SJSA1 (cell line): Measurements from ENCODE around the gene RPL18. TPM values are rescaled to one million over a fixed set of nuclear protein-coding genes. Genes with fewer than 3 reads are reported as not detected.

Experiments used
- DNase-seq, 2 experiments: peaks; one replicate each; pipeline ENCODE4 v3.0.0-alpha.2; 2015 to 2020; ENCODE audit warnings: low spot score in 2 of 2, low read depth in 1 of 2
- H3K27ac ChIP-seq: fragments of 250-450 bp; sonication (Bioruptor Pico); 2 replicates; pipeline ENCODE4 v1.5.1; 2020; ENCODE audit warnings: mild to moderate bottlenecking, moderate library complexity
- H3K27me3 ChIP-seq: fragments of 250-450 bp; sonication (Bioruptor Pico); replicated peaks from 2 replicates; pipeline ENCODE4 v1.5.1; 2020; ENCODE audit warnings: mild to moderate bottlenecking, moderate library complexity
- H3K36me3 ChIP-seq: fragments of 250-450 bp; sonication (Bioruptor Pico); 2 replicates; pipeline ENCODE4 v1.5.1; 2020; ENCODE audit warnings: mild to moderate bottlenecking
- H3K4me1 ChIP-seq: fragments of 250-450 bp; sonication (Bioruptor Pico); replicated peaks from 2 replicates; pipeline ENCODE4 v1.6.1; 2021; ENCODE audit warnings: mild to moderate bottlenecking
- H3K4me3 ChIP-seq: fragments of 250-450 bp; sonication (Bioruptor Pico); 2 replicates; pipeline ENCODE4 v1.5.1; 2020; ENCODE audit warnings: mild to moderate bottlenecking
- H3K9me3 ChIP-seq: fragments of 250-450 bp; sonication (Bioruptor Pico); replicated peaks from 2 replicates; pipeline ENCODE4 v1.5.1; 2020; ENCODE audit warnings: mild to moderate bottlenecking
- total RNA-seq: library from RNA; depleted of rRNA; stranded (reverse); fragments of >200 nt; shearing (Covaris generic); gene quantifications from 2 replicates; pipeline ENCODE4 v1.2.3, GENCODE V29; 2014

Gene RPL18
- total RNA-seq, 1 experiment from 2014 or later: 1,668 TPM

DNA sequence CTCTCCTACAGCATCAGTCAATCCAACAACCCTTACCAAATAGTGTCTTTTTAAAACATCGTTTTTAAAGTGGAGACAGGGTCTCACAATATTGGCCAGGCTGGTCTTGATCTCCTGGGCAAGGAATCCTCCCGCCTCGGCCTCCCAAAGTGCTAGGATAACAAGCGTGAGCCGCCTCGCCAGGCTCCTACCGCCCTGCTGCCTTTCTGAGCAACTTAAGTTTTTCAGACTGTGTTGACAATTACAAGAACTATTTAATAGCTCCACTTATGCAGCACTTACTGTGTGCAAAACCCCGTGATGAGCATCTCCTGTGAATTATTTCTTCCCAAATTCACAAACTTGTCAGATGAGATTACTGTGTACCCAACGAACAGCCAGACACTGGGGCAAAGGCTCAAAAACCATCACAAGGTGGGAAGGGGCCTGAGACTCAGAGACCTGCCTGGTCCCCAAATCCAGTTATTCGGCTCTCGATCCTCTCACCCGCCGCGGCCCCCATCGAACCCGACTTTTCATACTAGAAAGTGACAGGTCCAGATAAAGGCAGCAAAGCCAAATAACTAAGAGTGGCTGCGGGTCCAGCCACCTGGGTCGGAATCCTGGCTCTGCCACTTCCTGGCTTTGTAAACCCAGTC is 581 bp downstream of the RPL18 start:
- Histone ChIP-seq H3K4me3 (peak overlapping the region; percentile 67), H3K36me3 (peaks cover 53% of the 10 kb centered on the region), H3K27me3 (no peaks in the 10 kb centered on the region; the same call in 1 of the 2 replicates), H3K9me3 (no peaks in the 10 kb centered on the region), H3K4me1 (peaks cover 20% of the 10 kb centered on the region), H3K27ac (peak overlapping the region; percentile 72)
- DNase-seq: peak in 1 of 2 experiments; percentile 22

DNA sequence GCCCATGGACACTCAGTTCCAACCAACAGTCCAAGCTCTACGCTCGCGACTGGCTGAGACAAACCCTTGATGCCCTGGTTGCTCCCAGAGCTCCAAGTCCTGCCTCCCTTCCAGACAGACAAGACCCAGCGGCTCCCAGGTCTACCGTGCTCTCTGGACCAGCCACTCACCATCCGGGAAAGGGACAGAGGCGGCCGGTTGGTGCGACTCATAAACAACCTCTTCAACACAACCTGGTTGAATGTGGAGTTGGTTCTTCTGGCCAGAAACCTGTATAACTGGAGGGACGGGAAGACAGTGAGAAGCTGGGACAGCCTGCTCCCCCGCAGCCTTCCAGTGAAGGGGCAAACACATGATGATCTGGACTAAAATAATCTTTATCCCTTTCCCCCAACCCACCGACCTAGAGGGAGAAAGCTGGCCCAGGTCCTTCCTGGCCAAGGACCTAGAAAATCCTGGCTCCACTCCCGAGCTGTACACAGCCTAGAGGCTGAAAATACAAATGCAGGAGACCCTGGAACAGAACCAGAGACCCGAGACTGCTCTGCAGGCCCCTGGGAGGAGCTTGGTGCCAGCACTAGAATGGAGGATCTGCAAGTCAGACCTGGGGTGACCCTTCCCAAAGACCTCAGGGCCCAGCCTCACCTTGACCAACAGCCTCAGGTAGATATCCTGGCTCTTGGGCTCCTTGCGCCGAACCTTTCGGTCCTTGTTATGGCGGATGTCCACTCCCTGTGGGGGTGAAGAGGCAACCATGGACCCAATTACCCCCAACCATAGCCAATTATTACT is 1.6 kb downstream of the RPL18 start:
- Histone ChIP-seq H3K27ac (no peak overlapping the region), H3K4me1 (peaks cover 18% of the 10 kb centered on the region)

GRCh38 chr19:48616491-48617056 is 2.4 kb downstream of the RPL18 start:
- no peaks in the 10 kb centered on the region; the same call in 1 of the 2 replicates for H3K27me3 ChIP-seq
- H3K4me1 ChIP-seq: peaks cover 18% of the 10 kb centered on the region
- no peak overlapping the region for H3K4me3 ChIP-seq
- DNase-seq: no peak
- no peak overlapping the region for H3K27ac ChIP-seq
- no peaks in the 10 kb centered on the region for H3K9me3 ChIP-seq
- H3K36me3 ChIP-seq: peaks cover 53% of the 10 kb centered on the region

More for the DNA sequence above, 1.6 kb downstream of the RPL18 start:
- peaks cover 53% of the 10 kb centered on the region for H3K36me3 ChIP-seq
- H3K9me3 ChIP-seq: no peaks in the 10 kb centered on the region
- peak overlapping the region; percentile 67 for H3K4me3 ChIP-seq
- no peaks in the 10 kb centered on the region; the same call in 1 of the 2 replicates for H3K27me3 ChIP-seq
- DNase-seq: no peak

- Histone ChIP-seq H3K27me3 (no peaks in the 10 kb centered on the region; the same call in 1 of the 2 replicates), H3K4me3 (no peak overlapping the region), H3K27ac (no peak overlapping the region), H3K9me3 (no peaks in the 10 kb centered on the region), H3K4me1 (peaks cover 18% of the 10 kb centered on the region), H3K36me3 (peaks cover 53% of the 10 kb centered on the region)
- DNase-seq: no peak
Observed at GRCh38 chr19:48616041-48616436, 2.9 kb downstream of the RPL18 start.

GRCh38 chr19:48615231-48616040 is 3.5 kb downstream of the RPL18 start:
- peak in 1 of 2 experiments; percentile 41 for DNase-seq
- H3K4me3 ChIP-seq: no peak overlapping the region
- H3K9me3 ChIP-seq: no peaks in the 10 kb centered on the region
- peaks cover 18% of the 10 kb centered on the region for H3K4me1 ChIP-seq
- H3K27ac ChIP-seq: no peak overlapping the region
- H3K27me3 ChIP-seq: no peaks in the 10 kb centered on the region; the same call in 1 of the 2 replicates
- H3K36me3 ChIP-seq: peaks cover 53% of the 10 kb centered on the region

GRCh38 chr19:48614436-48615230 is 4.3 kb downstream of the RPL18 start, which contains the start of gene FAM83E:
FAM83E (minus strand) TSS chr19:48615076; CDS start chr19:48613372, 1,704 bp downstream.
- Histone ChIP-seq H3K27ac (no peak within 1 kb of the TSS), H3K36me3 (peaks cover 53% of the 10 kb centered on the region), H3K9me3 (no peaks in the 10 kb centered on the region), H3K4me1 (peaks cover 12% of the 10 kb centered on the region), H3K27me3 (no peaks in the 10 kb centered on the region; the same call in 1 of the 2 replicates), H3K4me3 (no peak within 1 kb of the TSS)
- peak in 1 of 2 experiments; percentile 42 for DNase-seq

DNA sequence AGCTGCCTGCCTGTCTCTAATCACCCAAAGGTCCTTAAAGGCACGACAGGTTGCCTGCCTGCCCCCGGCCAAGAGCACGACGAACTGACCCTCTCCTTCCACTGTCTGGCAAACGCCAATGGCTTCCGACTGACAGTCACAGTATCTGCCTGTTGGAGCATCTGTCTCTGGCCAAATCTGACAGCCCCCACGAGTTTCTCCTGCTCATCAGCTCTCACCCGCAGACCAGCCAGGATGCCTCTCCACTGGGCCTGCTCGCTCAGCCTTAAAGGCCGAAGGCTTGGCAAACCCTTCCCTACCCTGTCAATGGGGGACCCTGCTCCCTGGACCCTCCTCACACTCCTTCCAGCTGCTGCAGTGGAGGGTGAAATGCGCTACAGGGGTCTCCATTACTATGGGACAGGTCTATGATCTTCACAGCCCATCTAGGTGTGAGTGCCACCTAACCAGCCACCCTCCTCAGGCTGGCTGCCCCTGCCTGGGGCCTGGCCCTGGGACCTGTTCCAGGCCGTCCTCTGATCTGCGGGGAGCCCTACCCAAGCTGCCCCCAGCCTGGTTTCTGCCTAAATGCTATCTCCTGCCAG is 5.0 kb downstream of the RPL18 start:
- no peak overlapping the region for H3K27ac ChIP-seq
- DNase-seq: no peak

GRCh38 chr19:48613024-48613851 is 5.7 kb downstream of the RPL18 start:
- Histone ChIP-seq H3K4me1 (peaks cover 15% of the 10 kb centered on the region), H3K9me3 (no peaks in the 10 kb centered on the region), H3K36me3 (peaks cover 48% of the 10 kb centered on the region), H3K27me3 (no peaks in the 10 kb centered on the region; the same call in 1 of the 2 replicates), H3K27ac (no peak overlapping the region), H3K4me3 (no peak overlapping the region)
- no peak for DNase-seq

More for the DNA sequence above, 5.0 kb downstream of the RPL18 start:
- Histone ChIP-seq H3K27me3 (no peaks in the 10 kb centered on the region; the same call in 1 of the 2 replicates), H3K4me1 (peaks cover 12% of the 10 kb centered on the region), H3K36me3 (peaks cover 53% of the 10 kb centered on the region), H3K4me3 (no peak overlapping the region), H3K9me3 (no peaks in the 10 kb centered on the region)

GRCh38 chr19:48611872-48612271 is 7.1 kb downstream of the RPL18 start:
- H3K4me1 ChIP-seq: peaks cover 4% of the 10 kb centered on the region
- H3K4me3 ChIP-seq: no peak overlapping the region
- no peak for DNase-seq
- no peak overlapping the region for H3K27ac ChIP-seq
- H3K36me3 ChIP-seq: peaks cover 34% of the 10 kb centered on the region
- H3K9me3 ChIP-seq: no peaks in the 10 kb centered on the region
- H3K27me3 ChIP-seq: no peaks in the 10 kb centered on the region; the same call in 1 of the 2 replicates

- no peaks in the 10 kb centered on the region for H3K9me3 ChIP-seq
- H3K4me3 ChIP-seq: no peak overlapping the region
- DNase-seq: no peak
- H3K27me3 ChIP-seq: no peaks in the 10 kb centered on the region; the same call in 1 of the 2 replicates
- H3K27ac ChIP-seq: no peak overlapping the region
- peaks cover 4% of the 10 kb centered on the region for H3K4me1 ChIP-seq
- peaks cover 12% of the 10 kb centered on the region for H3K36me3 ChIP-seq
Observed at GRCh38 chr19:48609571-48610108, 9.3 kb downstream of the RPL18 start.

- no peaks in the 10 kb centered on the region for H3K27me3 ChIP-seq
- peak in 1 of 2 experiments; percentile 39 for DNase-seq
- peaks cover 4% of the 10 kb centered on the region for H3K36me3 ChIP-seq
- no peaks in the 10 kb centered on the region for H3K9me3 ChIP-seq
- H3K4me3 ChIP-seq: no peak overlapping the region
- H3K27ac ChIP-seq: no peak overlapping the region
- H3K4me1 ChIP-seq: peaks cover 4% of the 10 kb centered on the region
Observed at GRCh38 chr19:48608798-48609263, 10.1 kb downstream of the RPL18 start.
